Limb (tissue), 2 donors: Measurements from ENCODE around the gene KRTAP10-5.
A peak's percentile ranks its signal among the peaks of the same experiment; 100 is the strongest.
"Not testable (repeated sequence)": the region's sequence is repeated elsewhere in the genome, so short reads cannot be mapped to it uniquely, and the experiment has no call there.

Experiments
- DNase-seq, 2 donors: peaks; one replicate each; pipeline ENCODE4 v3.0.0-alpha.2; 2016; ENCODE audit errors: extremely low spot score in 2 of 2

KRTAP10-5 gene, protein sequence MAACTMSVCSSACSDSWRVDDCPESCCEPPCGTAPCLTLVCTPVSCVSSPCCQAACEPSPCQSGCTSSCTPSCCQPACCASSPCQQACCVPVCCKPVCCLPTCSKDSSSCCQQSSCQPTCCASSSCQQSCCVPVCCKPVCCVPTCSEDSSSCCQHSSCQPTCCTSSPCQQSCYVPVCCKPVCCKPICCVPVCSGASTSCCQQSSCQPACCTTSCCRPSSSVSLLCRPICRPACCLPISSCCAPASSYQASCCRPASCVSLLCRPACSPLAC

DNA sequence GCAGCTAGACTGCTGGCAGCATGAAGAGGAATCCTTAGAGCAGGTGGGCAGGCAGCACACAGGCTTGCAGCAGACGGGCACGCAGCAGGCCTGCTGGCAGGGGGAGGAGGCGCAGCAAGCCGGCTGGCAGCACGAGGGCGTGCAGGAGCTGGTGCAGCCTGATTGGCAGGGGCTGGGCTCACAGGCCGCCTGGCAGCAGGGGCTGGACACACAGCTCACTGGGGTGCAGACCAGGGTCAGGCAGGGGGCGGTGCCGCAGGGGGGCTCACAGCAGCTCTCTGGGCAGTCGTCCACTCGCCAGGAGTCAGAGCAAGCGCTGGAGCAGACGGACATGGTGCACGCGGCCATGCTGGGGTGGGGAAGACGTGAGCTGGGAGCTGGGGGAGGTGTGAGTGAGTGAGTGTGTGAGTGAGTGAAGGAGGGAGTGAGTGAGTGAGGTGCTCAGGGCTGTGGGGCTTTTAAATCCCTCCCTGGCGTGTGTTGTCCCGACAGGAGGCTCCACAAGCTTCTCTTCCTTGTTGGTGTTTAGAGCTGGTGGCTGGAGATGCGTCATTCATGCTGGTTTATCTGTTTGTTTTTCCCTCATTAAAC is at the start of gene KRTAP10-5:
Gene KRTAP10-5 (minus strand): TSS at position 374 of the 591 bp plus-strand sequence. CDS start 26 bp downstream, at position 348.
- not testable (repeated sequence) for DNase-seq

DNA sequence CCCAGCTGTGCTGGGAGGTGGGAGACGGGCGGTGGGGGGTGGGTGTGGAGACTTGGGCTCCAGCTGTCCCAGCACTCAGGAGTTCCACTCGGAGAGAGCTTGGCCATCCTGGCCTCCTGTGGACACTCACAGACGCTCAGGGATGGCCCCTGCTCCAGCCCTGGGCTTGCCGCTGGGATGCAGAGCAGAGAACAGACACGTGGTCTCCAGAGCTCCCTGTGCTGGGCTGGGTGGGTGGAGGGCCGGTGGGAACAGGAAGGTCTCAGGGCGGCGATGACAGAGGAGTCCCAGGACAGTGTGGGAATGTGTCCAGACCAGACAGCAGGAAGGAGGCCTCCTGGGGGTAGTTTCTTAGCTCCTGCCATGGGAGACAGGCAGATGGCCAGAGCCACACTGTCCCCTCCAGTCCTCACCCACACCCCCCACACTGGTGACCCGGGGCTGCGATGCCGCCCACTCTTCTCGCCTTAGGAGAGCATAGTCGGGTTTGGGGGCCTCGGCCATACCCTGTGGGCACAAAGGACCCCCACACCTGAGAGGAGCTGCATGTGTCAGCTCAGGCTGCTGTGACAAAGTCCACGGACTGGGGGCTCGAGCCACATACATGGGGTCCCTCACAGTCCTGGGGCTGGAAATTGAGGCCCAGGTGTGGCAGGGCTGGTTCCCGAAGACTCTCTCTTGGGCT is 48.4 kb upstream of the KRTAP10-5 start:
- DNase-seq: no peak

DNA sequence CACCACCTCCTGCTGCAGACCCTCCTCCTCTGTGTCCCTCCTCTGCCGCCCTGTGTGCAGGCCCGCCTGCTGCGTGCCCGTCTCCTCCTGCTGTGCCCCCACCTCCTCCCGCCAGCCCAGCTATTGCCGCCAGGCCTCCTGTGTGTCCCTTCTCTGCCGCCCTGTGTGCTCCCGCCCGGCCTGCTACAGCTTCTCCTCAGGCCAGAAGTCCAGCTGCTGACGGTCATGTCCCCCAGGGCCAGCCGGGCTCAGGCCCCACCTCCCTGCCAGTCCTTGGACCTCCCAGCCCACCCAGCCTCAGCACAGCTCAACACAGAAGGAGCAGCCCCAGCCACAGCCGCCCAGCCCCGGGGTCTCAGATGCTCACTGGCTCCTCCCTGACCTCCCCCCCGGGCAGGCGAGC is 47.4 kb upstream of the KRTAP10-5 start:
- DNase-seq: not testable (repeated sequence)

- peak in 1 of 2 donors; percentile 19 for DNase-seq
These were observed 46.9 kb upstream of the KRTAP10-5 start for GRCh38 chr21:44627181-44627822.

GRCh38 chr21:44626673-44627143 is 46.3 kb upstream of the KRTAP10-5 start, which contains the start of gene KRTAP10-9:
KRTAP10-9 (plus strand) TSS chr21:44627093; CDS start chr21:44627172, 79 bp downstream.
- DNase-seq: no peak

- no peak for DNase-seq
These were observed 45.9 kb upstream of the KRTAP10-5 start for GRCh38 chr21:44626262-44626661.

DNA sequence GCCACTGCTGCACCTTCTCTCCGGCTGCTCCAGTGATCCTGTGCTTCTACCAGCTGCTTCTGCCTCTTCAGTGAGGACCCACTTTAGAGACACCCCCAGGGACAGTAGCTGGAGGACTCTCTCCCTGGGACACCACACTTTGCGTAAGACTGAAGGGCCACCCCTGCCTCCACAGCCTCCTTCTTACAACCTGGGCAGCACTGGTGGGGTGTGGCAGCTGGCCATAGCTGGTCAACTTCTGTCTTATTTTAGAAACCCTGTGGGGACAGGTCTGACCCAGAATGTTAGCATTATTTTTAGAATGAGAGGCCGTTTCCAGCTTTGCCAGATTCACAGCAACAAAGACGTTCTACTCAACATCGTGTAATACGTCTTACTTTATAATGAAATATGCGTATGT is 45.4 kb upstream of the KRTAP10-5 start:
- DNase-seq: no peak

DNA sequence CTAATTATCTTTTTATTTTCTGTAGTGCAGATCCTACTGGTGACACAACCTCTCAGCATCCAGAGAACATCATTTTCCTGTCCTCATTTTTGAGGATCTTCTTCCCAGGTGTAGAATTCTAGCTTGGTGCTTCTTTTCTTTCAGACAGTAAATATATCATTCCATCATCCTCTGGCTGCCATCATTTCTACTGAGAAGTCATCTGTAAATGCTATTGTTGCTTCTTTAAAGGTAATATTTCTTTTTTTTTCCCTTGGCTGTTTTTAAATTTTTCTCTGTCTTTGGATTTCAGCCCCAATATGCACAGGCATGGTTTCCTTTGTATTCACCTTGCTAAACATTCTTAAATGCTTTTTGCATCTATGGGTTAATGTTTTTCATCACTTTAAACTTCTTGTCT is 43.2 kb upstream of the KRTAP10-5 start:
- DNase-seq: no peak

DNA sequence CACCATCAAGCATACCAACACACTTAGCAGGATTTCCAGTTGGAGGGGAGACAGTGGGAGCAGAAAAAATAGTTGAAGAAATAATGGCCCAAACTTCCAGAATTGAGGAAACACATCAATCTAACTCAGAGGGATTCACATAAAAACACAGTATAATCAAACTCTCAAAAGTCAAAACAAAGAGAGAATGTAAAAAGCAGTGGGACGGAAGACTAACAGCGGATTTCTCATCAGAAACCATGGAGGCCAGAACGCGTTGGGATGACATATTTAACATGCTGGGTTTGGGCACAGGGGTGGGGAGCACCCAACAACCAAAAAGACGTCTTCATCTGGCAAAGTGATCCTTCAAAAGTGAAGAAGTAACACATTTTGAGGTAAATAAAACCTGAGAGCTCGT is 39.5 kb upstream of the KRTAP10-5 start:
- DNase-seq: no peak

DNA sequence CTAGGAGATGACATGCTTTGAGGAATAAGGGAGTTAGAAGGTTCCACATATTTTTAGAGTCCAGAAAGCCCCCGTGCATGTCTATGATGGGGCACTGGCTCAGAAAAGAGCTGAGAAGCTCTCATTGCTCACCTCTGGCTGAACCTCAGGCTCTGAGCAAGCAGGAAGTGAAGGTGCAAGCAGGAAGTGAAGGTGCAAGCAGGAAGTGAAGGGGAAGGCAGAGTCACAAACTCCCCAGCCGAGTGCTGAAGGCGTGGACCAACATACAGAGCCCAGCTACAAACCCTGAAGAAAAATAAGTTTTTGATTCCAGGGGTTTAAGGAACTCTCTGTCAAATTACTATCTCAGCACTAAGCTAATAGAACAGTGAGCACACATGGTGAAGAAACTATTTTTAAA is 38.5 kb upstream of the KRTAP10-5 start:
- no peak for DNase-seq

GRCh38 chr21:44618504-44618903 is 38.1 kb upstream of the KRTAP10-5 start:
- DNase-seq: no peak

- DNase-seq: no peak
These were observed 36.7 kb upstream of the KRTAP10-5 start for GRCh38 chr21:44617071-44617501.

- no peak for DNase-seq
These were observed 36.2 kb upstream of the KRTAP10-5 start for GRCh38 chr21:44616591-44616926.

DNA sequence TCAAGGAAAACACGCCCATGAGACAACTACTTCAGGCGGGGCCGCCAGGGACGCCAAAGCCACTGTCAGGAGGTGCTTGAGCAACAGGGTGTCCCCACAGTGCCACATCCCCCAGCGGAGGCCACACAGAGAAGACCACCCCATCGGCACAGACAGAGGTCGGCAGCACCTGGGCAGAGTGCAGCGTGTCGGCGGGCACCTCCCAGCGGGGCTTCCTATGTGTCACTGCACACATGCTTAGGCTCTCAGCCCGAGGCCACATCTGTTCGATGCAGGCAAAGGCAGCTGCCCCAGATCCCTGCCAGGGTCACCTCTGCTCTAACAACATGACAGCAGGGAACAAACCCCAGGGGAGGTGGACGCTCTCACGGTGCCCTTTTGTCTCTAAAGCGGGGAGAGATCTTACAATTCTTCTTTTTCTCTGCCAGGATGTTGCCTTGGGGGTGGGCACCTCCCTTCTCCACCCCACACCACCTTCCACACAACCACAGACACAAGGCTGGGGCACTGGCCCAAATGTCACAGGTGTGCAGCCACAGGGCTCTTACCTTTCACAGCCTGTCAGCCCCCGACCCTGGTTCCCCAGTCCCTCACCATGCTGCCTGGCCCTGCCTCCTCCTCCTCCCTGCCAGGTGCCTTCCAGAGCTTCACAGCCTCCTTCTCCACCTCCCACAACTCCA is 35.6 kb upstream of the KRTAP10-5 start:
- DNase-seq: no peak

DNA sequence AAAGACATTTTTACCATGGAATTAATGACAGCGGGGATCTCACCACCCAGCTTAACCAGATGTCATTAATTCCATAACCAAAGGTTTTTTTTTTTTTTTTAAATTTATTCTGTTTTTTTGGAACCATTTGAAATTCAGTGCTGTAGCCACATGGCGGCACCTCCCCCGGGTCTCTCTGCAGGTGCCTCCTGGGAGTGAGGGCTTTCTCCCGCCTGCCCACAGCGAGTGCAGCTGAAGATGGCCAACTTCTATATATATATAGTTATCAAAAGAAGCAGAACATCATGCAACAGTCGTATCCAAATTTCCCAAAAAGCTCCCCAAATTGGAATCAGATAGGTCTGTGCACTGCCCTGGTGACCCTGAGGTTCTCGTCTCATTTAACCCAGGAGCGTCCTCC is 35.1 kb upstream of the KRTAP10-5 start:
- DNase-seq: no peak

GRCh38 chr21:44614961-44615391 is 34.6 kb upstream of the KRTAP10-5 start:
- DNase-seq: no peak

GRCh38 chr21:44614161-44614631 is 33.8 kb upstream of the KRTAP10-5 start:
- DNase-seq: no peak

DNA sequence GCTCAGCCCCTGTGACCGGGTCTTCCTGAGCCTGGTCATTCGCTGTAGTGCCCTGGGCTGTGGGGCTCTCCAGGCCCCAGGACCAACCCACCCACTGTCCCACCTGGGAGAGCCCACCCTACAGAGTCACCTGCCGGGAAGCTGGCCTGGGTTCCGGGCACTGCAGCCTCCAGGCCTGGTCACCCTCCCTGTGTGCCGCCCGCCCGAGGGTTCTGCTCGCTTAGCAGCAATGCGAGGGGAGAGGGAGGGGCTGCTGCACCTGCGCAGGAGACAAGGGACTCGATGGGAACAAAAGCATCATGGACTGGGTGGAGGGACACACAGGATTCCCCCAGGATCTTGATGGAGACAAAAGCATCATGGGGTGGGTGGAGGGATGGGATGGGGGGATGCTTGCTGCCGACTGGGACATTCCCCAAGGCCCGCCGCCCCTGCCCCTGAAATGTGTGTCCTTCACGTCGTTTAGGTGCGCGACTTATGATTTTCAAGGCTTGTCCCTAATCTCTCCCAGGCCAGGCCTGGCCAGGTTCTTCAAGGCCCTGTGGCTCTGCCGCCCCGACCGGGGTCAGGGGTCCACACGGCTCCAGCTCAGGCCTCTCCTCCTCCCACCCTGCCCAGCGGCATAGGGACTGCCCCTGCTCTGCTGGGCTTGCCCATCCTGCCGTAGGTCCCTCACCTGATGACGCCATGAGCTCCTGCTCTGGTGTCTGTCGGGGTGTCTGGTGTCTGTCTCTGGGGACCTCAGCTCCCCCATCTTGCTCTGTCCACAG is 33.2 kb upstream of the KRTAP10-5 start:
- no peak for DNase-seq

- no peak for DNase-seq
These were observed 32.3 kb upstream of the KRTAP10-5 start for GRCh38 chr21:44612669-44613229.

GRCh38 chr21:44612029-44612486 is 31.7 kb upstream of the KRTAP10-5 start, which contains the start of gene KRTAP10-8:
KRTAP10-8 (plus strand) TSS chr21:44612079; CDS start chr21:44612101, 22 bp downstream.
- no peak for DNase-seq
